ENCODE measurements around the gene EYA2.

Gene EYA2

DNA sequence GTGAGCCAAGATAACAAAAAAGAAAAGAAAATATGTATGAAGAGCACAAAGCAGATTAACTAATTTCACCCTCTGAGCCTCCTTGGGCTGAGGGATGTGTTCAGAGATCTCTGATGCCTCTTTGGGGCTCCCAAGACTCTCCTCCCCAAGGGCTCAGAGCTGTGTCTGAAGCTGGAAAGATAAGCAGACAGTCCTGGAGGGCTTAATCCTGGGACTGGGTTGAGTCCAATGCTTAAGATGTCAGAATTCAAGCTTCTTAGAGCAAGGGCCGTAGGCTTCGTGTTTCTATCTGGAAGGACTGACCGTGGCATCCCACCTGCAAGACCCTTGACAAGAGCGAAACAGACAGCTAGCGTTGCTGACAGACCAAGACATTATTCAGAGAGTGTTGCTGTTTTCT is 232.9 kb downstream of the EYA2 start:
- no peak overlapping the region for H3K4me3 Mint-ChIP-seq
- ATAC-seq (no peak), DNase-seq (ENCODE audit: low spot score in 2 of 2) (no peak)
- H3K27ac Mint-ChIP-seq, result no peak overlapping the region
- no peaks in the 10 kb centered on the region for H3K9me3 Mint-ChIP-seq
- H3K36me3 Mint-ChIP-seq, result no peaks in the 10 kb centered on the region
- H3K4me1 Mint-ChIP-seq, result no peaks in the 10 kb centered on the region

DNA sequence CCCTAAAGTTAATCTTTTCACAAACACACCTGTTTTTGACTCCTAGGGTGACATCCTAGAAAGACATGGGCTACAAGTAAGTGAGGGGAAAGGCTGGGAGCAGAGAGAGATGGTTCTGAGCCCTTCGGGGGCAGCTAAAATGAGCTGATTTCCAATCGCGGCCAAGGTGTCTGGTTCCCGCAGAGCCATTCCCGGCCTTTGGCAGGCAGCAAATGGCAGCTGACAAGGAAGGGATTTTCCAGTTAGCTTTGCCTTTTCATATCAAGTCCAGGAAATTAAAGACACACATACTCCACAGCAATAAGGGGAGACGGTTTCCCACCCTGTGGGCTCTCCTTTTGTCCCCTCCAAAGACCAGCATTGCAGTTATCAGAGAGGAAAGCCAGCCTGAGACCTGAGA is 233.4 kb downstream of the EYA2 start:
- Mint-ChIP-seq H3K4me3 (no peak overlapping the region), H3K27ac (no peak overlapping the region), H3K9me3 (no peaks in the 10 kb centered on the region), H3K36me3 (no peaks in the 10 kb centered on the region), H3K4me1 (no peaks in the 10 kb centered on the region)
- DNase-seq (ENCODE audit: low spot score in 2 of 2), result no peak
- no peak for ATAC-seq

DNA sequence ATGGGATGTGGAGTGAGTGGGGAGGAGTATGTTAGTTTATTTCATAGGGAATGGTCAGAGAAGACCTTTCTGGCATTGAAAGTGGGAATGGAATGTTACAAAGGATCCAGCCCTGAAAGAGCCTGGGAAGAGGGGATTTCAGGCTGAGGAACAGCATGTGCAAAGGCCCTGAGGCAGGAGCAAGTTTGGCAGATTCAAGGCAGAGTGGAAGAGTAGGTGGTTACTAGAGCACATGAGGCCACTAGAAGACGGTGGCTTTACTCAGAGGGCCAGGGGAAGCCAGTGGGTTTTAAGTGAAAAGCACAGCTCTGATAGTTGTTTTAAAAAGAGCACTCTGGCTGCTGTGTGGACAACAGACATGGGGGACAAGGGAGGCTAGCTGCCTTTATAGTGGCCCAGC is 234.7 kb downstream of the EYA2 start:
- H3K36me3 Mint-ChIP-seq, result no peaks in the 10 kb centered on the region
- no peak overlapping the region for H3K4me3 Mint-ChIP-seq
- DNase-seq (ENCODE audit: low spot score in 2 of 2) (no peak), ATAC-seq (no peak)
- H3K9me3 Mint-ChIP-seq, result no peaks in the 10 kb centered on the region
- H3K27ac Mint-ChIP-seq, result no peak overlapping the region
- no peaks in the 10 kb centered on the region for H3K4me1 Mint-ChIP-seq

DNA sequence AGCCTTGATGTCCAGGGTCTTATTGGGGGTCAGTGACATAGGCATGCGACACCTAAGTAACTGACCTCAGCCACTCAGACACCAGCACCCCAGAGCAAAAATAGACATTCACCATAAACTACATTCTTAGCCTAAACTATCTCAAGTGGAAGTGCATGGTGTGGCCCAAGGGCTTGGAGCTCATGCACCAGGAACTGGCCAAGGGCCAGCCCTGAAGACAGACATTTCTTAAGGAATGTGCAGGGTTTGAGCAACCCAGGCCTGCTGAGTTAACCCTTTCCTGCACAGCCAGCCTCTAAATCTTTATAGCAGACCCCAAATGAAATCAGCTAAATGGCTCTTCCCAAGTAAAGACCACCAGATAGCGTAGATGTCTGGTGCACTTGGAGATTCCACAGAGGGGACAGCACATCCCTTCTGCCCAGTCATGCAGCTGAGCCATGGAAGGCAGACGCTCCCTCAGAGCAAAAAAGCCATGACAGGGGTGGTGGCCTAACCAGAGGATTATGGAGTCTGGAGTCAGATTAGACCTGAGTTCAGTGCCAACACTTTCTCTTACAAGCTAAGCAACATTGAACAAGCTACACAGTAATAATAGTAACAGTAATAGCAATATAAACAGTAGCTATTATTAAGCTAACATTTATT is 239.3 kb downstream of the EYA2 start:
- Mint-ChIP-seq H3K9me3 (no peaks in the 10 kb centered on the region), H3K4me1 (no peaks in the 10 kb centered on the region), H3K27ac (no peak overlapping the region), H3K36me3 (no peaks in the 10 kb centered on the region), H3K4me3 (no peak overlapping the region)
- no peak for ATAC-seq
- no peak for DNase-seq (ENCODE audit: low spot score in 2 of 2)

DNA sequence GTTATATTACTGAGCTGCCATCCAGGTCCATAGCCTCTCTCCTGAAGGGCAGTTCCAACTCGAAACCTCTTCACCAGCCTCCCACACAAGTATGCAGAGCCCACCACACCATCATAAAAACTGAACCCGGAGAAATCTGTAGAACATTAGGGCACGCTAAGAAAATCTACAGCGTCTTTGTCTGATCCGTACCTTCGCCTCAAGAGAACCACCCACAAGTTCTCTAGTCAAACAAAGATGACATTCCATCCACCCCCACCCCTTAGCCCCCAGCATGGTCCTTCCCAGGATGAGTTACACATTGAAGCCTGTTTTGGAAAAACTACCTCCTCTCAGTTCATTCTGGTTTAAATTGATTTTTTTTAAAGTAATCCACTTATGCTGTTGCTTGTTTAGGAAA is 242.1 kb downstream of the EYA2 start:
- no peak for DNase-seq (ENCODE audit: low spot score in 2 of 2)
- Mint-ChIP-seq H3K27ac (no peak overlapping the region), H3K4me1 (no peaks in the 10 kb centered on the region), H3K4me3 (no peak overlapping the region), H3K36me3 (no peaks in the 10 kb centered on the region), H3K9me3 (no peaks in the 10 kb centered on the region)
- ATAC-seq, result no peak

DNA sequence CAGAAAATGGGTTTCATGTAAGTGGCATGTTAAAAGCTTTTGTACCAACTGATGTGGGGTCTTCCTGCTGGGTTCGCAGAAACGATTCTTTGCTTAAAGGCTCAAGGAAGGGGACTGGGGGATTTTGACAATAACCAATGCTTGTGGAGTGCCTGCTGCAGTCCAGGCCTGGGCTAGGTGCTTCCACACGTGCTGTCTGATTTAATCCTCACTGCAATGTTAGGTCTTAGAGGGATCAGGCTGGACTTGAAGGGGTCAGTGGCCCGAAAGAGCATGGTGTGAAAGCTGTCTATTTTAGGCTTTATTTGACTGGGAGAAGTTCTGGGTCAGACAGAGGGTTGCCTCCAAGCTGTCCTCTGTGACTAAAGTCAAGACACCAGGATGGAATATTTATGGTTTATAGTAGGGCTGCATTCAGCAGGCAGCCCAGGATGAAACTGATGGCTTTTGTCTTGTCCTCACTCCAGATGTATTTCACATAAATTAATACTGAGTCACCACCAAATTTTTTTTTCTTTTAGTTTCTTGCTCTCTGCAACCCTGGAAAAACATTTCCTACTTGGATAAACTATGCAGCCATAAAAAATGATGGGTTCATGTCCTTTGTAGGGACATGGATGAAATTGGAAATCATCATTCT is 242.7 kb downstream of the EYA2 start:
- Mint-ChIP-seq H3K9me3 (no peaks in the 10 kb centered on the region), H3K36me3 (no peaks in the 10 kb centered on the region), H3K4me3 (no peak overlapping the region), H3K4me1 (no peaks in the 10 kb centered on the region), H3K27ac (no peak overlapping the region)
- ATAC-seq, result no peak
- DNase-seq (ENCODE audit: low spot score in 2 of 2), result no peak

DNA sequence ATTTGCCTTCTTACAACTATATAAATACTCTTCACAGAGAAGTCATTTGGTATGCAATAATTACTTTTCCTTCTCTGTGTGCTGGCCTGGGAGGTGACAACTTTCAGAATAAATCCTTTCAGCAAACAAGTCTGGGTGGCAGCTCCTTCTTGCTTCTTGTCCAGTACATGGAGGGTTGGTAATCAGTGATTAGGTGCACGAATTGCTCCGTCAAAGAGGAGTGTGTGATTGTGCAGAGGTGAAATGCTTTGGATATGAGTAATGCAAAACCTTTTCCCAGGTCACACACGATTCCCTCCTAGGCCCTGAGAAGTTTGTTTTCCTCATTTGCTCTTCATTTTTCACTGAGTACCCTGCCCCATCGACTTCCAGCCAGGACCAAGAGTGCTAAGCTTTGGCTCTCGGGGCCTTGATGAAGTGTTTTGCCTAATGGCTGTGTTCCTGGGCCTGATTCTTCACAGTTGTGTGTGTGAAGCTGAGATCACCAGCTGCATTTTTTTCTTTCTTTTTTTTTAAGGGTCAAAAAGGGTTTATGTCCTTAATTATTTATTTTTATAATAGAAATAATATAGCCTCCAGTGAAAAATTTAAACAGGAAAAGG is 245.4 kb downstream of the EYA2 start:
- no peak for DNase-seq (ENCODE audit: low spot score in 2 of 2)
- Mint-ChIP-seq H3K36me3 (no peaks in the 10 kb centered on the region), H3K9me3 (no peaks in the 10 kb centered on the region), H3K27ac (no peak overlapping the region), H3K4me3 (no peak overlapping the region), H3K4me1 (no peaks in the 10 kb centered on the region)
- ATAC-seq, result no peak

DNA sequence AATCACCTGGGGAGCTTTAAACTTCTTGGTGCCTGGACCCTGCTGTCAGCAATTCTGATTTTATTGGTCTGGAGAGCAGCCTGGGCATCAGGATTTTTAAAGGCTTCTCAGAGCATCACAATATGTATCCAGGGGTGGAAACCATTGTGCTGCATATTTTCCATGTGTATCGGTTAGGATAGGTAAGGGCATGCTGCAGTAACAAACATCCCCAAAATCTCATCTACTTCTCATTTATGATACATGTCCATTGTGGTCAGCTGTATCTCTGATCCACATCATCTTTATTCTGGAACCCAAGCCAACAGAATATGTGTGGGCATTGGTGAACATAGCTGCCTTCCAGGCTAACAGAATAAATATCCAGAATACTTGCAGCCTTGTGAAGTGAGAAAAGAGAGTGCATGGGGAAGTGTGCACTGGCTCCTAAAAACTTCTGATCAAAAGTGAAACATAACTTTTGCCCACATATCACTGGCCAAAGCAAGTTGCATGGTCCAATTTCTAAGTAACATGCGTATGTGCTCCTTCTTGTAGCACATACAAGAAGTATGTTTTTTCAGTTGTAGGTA is 246.8 kb downstream of the EYA2 start:
- no peak overlapping the region for H3K27ac Mint-ChIP-seq
- DNase-seq (ENCODE audit: low spot score in 2 of 2) (no peak), ATAC-seq (no peak)
- no peaks in the 10 kb centered on the region for H3K36me3 Mint-ChIP-seq
- no peaks in the 10 kb centered on the region for H3K9me3 Mint-ChIP-seq
- no peaks in the 10 kb centered on the region for H3K4me1 Mint-ChIP-seq
- no peak overlapping the region for H3K4me3 Mint-ChIP-seq

DNA sequence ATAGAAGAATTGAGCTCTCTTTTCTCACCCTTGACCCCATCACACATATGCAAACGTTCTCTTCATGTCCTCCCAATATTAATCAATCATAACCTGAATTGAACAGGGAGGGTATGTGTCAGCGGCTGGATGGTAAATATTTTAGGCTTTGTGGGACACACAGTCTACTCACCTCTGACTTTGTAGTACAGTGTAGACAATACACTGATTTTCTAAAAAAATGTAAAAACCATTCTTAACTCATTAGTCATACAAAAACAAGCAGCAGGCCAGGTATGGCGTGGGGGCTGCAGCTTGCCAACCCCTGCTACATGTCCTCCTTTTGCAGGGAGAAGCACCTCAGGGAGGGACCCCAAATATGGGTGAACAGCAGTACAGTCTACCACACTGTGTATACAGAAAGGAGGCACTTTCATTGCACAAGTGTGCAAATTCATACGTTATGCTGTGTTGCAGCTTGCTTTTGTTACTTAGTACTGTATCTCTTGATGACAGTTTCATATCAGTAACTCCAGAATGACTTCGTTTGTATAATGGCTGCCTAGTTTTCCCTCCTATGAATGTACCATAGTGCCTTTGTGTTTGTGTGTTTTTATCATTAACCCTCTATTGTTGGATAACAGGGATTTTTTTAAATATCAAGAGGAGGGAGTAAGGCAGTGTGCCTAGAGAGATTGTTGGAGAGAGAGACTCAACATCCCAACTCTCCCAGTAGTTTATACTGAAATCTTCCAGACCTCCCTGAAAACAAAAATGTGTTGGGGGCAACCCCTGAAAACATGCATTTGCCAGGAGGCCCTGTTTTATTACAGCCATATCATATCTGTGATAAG is 247.5 kb downstream of the EYA2 start:
- H3K9me3 Mint-ChIP-seq, result no peaks in the 10 kb centered on the region
- no peak for ATAC-seq
- no peak overlapping the region for H3K27ac Mint-ChIP-seq
- no peak for DNase-seq (ENCODE audit: low spot score in 2 of 2)
- H3K4me3 Mint-ChIP-seq, result no peak overlapping the region
- no peaks in the 10 kb centered on the region for H3K36me3 Mint-ChIP-seq
- H3K4me1 Mint-ChIP-seq, result no peaks in the 10 kb centered on the region

DNA sequence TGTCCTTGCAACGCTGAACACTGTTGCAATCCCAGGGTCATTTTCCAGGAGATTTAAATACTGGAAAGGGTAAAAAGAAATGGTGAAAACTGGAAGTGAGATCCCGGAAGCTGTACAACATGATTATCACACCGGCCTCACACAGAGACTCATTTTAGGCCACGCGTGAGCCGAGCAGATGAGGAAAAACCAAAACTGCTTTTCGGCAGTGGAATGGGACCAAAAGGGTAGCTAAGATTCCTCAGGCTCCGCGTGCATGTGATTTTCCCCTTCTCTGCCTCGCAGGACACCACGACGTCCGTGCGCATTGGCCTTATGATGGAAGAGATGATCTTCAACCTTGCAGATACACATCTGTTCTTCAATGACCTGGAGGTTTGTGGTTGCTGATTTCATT is 248.1 kb downstream of the EYA2 start:
- H3K4me1 Mint-ChIP-seq, result no peaks in the 10 kb centered on the region
- ATAC-seq, result no peak
- no peaks in the 10 kb centered on the region for H3K36me3 Mint-ChIP-seq
- no peak for DNase-seq (ENCODE audit: low spot score in 2 of 2)
- H3K4me3 Mint-ChIP-seq, result no peak overlapping the region
- H3K9me3 Mint-ChIP-seq, result no peaks in the 10 kb centered on the region
- H3K27ac Mint-ChIP-seq, result no peak overlapping the region

DNA sequence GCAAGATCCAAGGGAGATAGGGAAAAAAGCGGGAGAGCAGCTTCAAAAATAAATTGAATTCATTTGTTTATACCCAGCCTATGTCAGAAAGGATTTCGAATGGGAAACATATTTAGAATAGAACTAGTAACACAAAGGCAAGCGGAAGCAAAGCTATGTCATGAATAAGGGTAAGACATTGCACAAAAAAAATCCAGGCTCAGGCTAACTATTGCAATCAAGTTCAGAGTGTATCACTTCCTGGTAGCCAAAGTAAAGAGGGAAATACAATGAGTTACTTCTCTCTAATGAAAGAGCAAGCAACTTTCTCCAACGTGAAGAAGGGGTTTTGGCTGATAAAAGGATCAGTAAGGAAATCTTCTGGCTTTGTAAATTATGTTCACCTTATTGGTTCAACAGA is 249.0 kb downstream of the EYA2 start:
- no peak for ATAC-seq
- H3K4me1 Mint-ChIP-seq, result no peaks in the 10 kb centered on the region

DNA sequence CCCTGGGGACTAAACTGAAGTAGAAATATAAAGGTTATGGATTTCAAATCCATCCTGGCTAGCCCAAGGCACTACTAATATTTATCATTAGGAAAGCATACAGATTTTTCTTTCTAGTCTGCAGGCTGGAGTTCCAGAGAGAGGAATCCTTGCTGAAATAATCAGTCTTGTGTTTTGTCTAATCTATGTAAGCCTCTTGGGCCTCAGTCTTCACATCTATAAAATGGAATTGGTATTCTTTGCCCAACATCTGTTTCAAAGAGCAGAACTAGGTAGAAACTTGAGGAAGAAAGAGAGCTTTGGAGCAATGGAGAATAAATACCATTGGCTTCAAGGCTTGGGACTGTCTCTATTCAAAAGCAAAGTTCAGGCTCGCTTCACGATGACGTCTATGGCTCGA is 249.8 kb downstream of the EYA2 start:
- DNase-seq (ENCODE audit: low spot score in 2 of 2) (no peak), ATAC-seq (no peak)
- H3K27ac Mint-ChIP-seq, result no peak overlapping the region
- no peaks in the 10 kb centered on the region for H3K36me3 Mint-ChIP-seq
- no peaks in the 10 kb centered on the region for H3K9me3 Mint-ChIP-seq
- no peak overlapping the region for H3K4me3 Mint-ChIP-seq
- H3K4me1 Mint-ChIP-seq, result no peaks in the 10 kb centered on the region

More for the DNA sequence above, 249.0 kb downstream of the EYA2 start:
- Mint-ChIP-seq H3K4me3 (no peak overlapping the region), H3K9me3 (no peaks in the 10 kb centered on the region), H3K27ac (no peak overlapping the region), H3K36me3 (no peaks in the 10 kb centered on the region)
- no peak for DNase-seq (ENCODE audit: low spot score in 2 of 2)

DNA sequence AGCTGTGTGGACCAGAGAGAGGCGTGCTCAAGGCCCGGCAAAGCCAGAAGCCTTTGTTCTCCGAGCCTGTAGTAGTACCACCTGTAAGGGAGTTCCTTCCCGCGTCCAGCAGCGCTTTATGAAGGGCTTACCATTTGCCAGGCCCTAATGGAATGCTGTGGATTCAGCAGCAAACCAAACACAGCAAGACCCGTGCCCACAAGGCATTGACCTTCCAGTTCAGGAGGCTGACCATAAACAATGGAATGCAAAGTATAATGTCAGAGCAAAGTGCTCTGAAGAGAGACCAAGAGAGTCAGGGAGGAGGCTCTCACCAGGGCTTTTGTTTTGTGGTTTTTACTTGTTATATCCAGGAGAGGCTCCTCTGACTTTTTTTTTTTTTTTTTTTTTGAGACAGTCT is 252.0 kb downstream of the EYA2 start:
- DNase-seq (ENCODE audit: low spot score in 2 of 2) (no peak), ATAC-seq (no peak)
- Mint-ChIP-seq H3K4me1 (no peaks in the 10 kb centered on the region), H3K27ac (no peak overlapping the region), H3K4me3 (no peak overlapping the region), H3K36me3 (no peaks in the 10 kb centered on the region), H3K9me3 (no peaks in the 10 kb centered on the region)

DNA sequence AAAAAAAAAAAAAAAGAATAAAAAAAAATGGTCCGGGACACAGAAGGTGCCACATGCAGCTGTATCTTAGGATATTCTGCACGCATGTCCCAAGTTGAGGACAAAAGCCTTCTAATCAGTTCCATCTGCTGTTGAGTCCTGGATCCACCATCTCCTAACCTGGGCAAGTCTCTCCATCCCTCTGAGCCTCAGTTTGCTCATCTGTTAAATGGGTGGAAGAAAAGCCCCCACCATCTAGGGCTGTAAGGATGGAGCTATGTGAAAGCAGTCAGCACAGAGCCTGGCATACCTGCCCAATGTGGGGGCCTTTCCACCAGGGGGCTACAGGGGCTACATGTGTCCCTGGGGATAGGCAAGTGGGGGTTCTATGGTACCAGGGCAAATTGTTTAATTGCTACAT is 253.4 kb downstream of the EYA2 start:
- DNase-seq (ENCODE audit: low spot score in 2 of 2), result no peak
- H3K9me3 Mint-ChIP-seq, result no peaks in the 10 kb centered on the region
- H3K36me3 Mint-ChIP-seq, result no peaks in the 10 kb centered on the region
- no peak for ATAC-seq
- H3K27ac Mint-ChIP-seq, result no peak overlapping the region
- H3K4me1 Mint-ChIP-seq, result no peaks in the 10 kb centered on the region
- H3K4me3 Mint-ChIP-seq, result no peak overlapping the region

DNA sequence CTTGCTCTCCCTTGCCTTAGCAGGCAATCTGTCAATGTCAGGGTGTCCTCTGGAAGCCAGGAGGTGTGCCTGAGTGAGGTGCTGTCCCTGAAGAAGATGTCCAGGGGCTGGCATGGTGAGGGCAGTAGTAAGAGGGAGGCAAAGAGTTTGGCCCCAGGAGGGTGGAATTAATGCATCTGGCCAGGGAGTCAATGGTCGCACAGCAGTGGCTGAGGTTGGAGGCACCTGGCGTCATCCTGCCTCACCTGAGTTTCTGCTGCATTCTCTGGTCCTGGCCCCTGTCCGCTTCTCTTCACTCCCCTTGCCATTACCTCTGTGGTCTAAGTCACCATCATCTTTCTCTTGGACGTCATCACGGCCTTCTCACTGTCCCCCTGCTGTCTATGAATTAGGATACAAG is 255.3 kb downstream of the EYA2 start:
- no peaks in the 10 kb centered on the region for H3K9me3 Mint-ChIP-seq
- H3K27ac Mint-ChIP-seq, result no peak overlapping the region
- H3K4me1 Mint-ChIP-seq, result no peaks in the 10 kb centered on the region
- ATAC-seq (no peak), DNase-seq (ENCODE audit: low spot score in 2 of 2) (no peak)
- no peaks in the 10 kb centered on the region for H3K36me3 Mint-ChIP-seq
- H3K4me3 Mint-ChIP-seq, result no peak overlapping the region
